DND-41 (cell line): ENCODE measurements around the gene SLC2A11.
A peak's percentile ranks its signal among the peaks of the same experiment; 100 is the strongest.

Source experiments
- ATAC-seq: fragments of 200-7000 bp; cut with Tn5 transposase; 3 replicates; pipeline ENCODE4 v1.9.1; 2021; ENCODE audit warnings: low read depth; ENCODE audit not compliant: insufficient read depth
- DNase-seq: peaks from one replicate; pipeline ENCODE4 v3.0.0-alpha.2; 2020
- H2AFZ ChIP-seq: 2 replicates; pipeline ENCODE4 v1.6.0; 2012; ENCODE audit warnings: low read depth, low read length
- H3K27ac ChIP-seq: 2 replicates; pipeline ENCODE4 v1.5.1; 2012; ENCODE audit warnings: low read length, inconsistent platforms
- H3K27me3 ChIP-seq: fragments of 200-600 bp; sonication (generic); 2 replicates; pipeline ENCODE4 v1.6.0; 2012; ENCODE audit warnings: low read length, mild to moderate bottlenecking, inconsistent platforms; ENCODE audit not compliant: insufficient read depth, poor library complexity
- H3K36me3 ChIP-seq: 2 replicates; pipeline ENCODE4 v1.5.1; 2012; ENCODE audit warnings: low read length, inconsistent platforms; ENCODE audit not compliant: insufficient read depth
- H3K4me1 ChIP-seq: 2 replicates; pipeline ENCODE4 v1.5.1; 2012; ENCODE audit warnings: mild to moderate bottlenecking, low read length; ENCODE audit not compliant: insufficient read depth
- H3K4me2 ChIP-seq: 2 replicates; pipeline ENCODE4 v1.6.0; 2012; ENCODE audit warnings: mild to moderate bottlenecking, moderate library complexity, low read length, inconsistent platforms; ENCODE audit not compliant: insufficient read depth
- H3K4me3 ChIP-seq, 2 experiments: fragments of 200-600 bp in 1 of 2; shearing (Covaris generic) in 1 of 2; 2 replicates each; pipeline ENCODE4 v1.5.1; 2012 to 2016; ENCODE audit warnings: inconsistent platforms in 2 of 2, low read length in 2 of 2, mild to moderate bottlenecking in 2 of 2, low read depth in 1 of 2, moderate library complexity in 1 of 2
- H3K79me2 ChIP-seq: 2 replicates; pipeline ENCODE4 v1.6.0; 2012; ENCODE audit warnings: low read length, inconsistent platforms; ENCODE audit not compliant: insufficient read depth
- H3K9ac ChIP-seq: 2 replicates; pipeline ENCODE4 v1.6.0; 2012; ENCODE audit warnings: low read depth, mild to moderate bottlenecking, inconsistent platforms, low read length, moderate library complexity
- H3K9me3 ChIP-seq: 2 replicates; pipeline ENCODE4 v1.5.1; 2012; ENCODE audit warnings: low read length, moderate library complexity, mild to moderate bottlenecking, inconsistent platforms; ENCODE audit not compliant: insufficient read depth, severe bottlenecking
- H4K20me1 ChIP-seq: 2 replicates; pipeline ENCODE4 v1.6.0; 2012; ENCODE audit warnings: low read length; ENCODE audit not compliant: insufficient read depth
- EZH2 ChIP-seq: IDR thresholded peaks from 3 replicates; pipeline ENCODE4 v1.6.1; 2012; ENCODE audit warnings: borderline replicate concordance, low read depth, mild to moderate bottlenecking, moderate library complexity, low read length, inconsistent platforms; ENCODE audit not compliant: severe bottlenecking
- TF ChIP-seq, protein P1 (sequence below): IDR thresholded peaks from 2 replicates; pipeline ENCODE4 v1.5.1; 2012; ENCODE audit warnings: borderline replicate concordance, low read length, moderate library complexity, mild to moderate bottlenecking; ENCODE audit not compliant: poor library complexity, severe bottlenecking; ENCODE audit errors: extremely low read depth

SLC2A11 gene

DNA sequence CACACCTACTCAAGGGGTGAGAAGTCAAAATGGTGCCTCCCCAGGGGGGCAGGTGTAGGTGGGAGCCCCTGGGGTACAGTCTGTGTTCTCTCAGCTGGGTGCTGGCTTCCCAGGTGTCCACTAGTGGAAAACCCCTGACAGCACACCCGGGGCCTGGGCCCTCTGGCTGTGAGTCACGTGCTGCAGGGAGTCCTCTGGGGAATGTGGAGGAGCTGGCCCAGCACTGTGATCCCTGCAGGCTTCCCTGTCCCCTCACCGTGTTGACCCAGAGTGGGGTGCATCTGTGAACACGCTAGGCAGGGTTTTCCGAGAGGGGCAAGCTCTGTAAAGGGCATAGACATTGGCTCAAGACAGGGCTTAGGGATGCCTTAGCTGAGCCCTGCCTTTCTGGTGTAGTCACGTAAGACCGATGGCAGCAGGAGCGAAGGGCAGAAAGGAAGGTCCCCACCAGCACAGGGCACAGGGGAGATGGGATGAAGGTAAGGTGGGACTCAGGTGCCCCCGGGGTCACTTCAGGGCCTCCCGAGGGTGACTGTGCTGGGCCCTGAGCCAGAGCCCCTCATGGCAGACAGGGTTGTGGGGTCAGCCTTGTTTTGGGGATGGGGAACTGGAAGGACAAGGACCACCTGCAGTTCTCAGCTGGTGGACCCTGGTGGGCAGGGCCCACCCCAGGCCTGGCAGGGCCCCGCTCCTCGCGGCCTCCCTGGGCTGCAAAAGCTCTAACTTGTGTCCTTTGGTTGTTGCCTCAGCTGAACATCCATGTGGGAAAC lies 33.0 kb upstream of the SLC2A11 start:
- DNase-seq (no peak), ATAC-seq (no peak)
- Histone ChIP-seq H3K36me3 (peaks cover 95% of the 10 kb centered on the region), H3K9ac (no peak overlapping the region), H3K4me1 (peaks cover 31% of the 10 kb centered on the region), H2AFZ (no peak overlapping the region), H3K27ac (peak overlapping the region; percentile 22; the same call in 1 of the 2 replicates), H3K4me3 (no peak overlapping the region), H3K9me3 (no peaks in the 10 kb centered on the region), H3K4me2 (no peak overlapping the region), H4K20me1 (peaks cover 20% of the 10 kb centered on the region), H3K27me3 (no peaks in the 10 kb centered on the region), H3K79me2 (peaks cover 13% of the 10 kb centered on the region; the same call in 1 of the 2 replicates)
- no peak for TF ChIP-seq EZH2
- TF ChIP-seq, protein P1, sequence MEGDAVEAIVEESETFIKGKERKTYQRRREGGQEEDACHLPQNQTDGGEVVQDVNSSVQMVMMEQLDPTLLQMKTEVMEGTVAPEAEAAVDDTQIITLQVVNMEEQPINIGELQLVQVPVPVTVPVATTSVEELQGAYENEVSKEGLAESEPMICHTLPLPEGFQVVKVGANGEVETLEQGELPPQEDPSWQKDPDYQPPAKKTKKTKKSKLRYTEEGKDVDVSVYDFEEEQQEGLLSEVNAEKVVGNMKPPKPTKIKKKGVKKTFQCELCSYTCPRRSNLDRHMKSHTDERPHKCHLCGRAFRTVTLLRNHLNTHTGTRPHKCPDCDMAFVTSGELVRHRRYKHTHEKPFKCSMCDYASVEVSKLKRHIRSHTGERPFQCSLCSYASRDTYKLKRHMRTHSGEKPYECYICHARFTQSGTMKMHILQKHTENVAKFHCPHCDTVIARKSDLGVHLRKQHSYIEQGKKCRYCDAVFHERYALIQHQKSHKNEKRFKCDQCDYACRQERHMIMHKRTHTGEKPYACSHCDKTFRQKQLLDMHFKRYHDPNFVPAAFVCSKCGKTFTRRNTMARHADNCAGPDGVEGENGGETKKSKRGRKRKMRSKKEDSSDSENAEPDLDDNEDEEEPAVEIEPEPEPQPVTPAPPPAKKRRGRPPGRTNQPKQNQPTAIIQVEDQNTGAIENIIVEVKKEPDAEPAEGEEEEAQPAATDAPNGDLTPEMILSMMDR, result no peak

GRCh38 chr22:23825246-23825905 lies 32.3 kb upstream of the SLC2A11 start:
- no peak overlapping the region for H2AFZ ChIP-seq
- TF ChIP-seq, protein P1, result no peak
- TF ChIP-seq EZH2, result no peak
- H3K36me3 ChIP-seq, result peaks cover 95% of the 10 kb centered on the region
- H3K4me1 ChIP-seq, result peaks cover 31% of the 10 kb centered on the region
- ATAC-seq, result no peak
- H3K79me2 ChIP-seq, result peaks cover 20% of the 10 kb centered on the region
- no peak overlapping the region for H3K4me2 ChIP-seq
- no peaks in the 10 kb centered on the region for H3K9me3 ChIP-seq
- no peak overlapping the region for H3K4me3 ChIP-seq
- no peak overlapping the region; the same call in 1 of the 2 replicates for H3K9ac ChIP-seq
- DNase-seq, result no peak
- peak overlapping the region; percentile 59 for H3K27ac ChIP-seq
- peaks cover 20% of the 10 kb centered on the region for H4K20me1 ChIP-seq
- H3K27me3 ChIP-seq, result no peaks in the 10 kb centered on the region

GRCh38 chr22:23826510-23827350 lies 30.9 kb upstream of the SLC2A11 start:
- Histone ChIP-seq H3K4me3 (no peak overlapping the region), H3K27me3 (no peaks in the 10 kb centered on the region), H3K9ac (no peak overlapping the region), H3K27ac (peak overlapping the region; percentile 69), H3K4me2 (no peak overlapping the region), H3K9me3 (no peaks in the 10 kb centered on the region), H3K36me3 (peaks cover 94% of the 10 kb centered on the region), H4K20me1 (peaks cover 24% of the 10 kb centered on the region), H3K79me2 (peaks cover 28% of the 10 kb centered on the region), H3K4me1 (peaks cover 31% of the 10 kb centered on the region), H2AFZ (no peak overlapping the region)
- ATAC-seq, result peak; percentile 34; the same call in 1 of the 3 replicates
- no peak for TF ChIP-seq EZH2
- TF ChIP-seq, protein P1, result no peak
- DNase-seq, result no peak
